HG02623 (cell line): ENCODE data around the gene CTSW.

Experiments used
- ATAC-seq: cut with Tn5 transposase; IDR thresholded peaks from one replicate; pipeline ENCODE4 v1.9.1; 2021; ENCODE audit warnings: moderate library complexity; ENCODE audit not compliant: unreplicated experiment

The CTSW gene

DNA sequence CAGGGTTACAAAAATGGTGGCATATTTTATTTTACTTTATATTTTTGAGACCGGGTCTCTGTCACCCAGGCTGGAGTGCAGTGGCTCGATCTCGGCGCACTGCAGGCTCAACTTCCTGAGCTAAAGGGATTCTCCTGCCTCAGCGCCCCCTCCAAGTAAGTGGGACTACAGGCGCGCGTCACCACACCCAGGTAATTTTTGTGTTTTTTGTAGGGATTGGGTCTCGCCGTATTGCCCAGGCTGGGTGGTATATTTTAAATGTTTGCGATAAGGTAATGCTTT is 21.2 kb downstream of the CTSW start:
- ATAC-seq, result no peak

DNA sequence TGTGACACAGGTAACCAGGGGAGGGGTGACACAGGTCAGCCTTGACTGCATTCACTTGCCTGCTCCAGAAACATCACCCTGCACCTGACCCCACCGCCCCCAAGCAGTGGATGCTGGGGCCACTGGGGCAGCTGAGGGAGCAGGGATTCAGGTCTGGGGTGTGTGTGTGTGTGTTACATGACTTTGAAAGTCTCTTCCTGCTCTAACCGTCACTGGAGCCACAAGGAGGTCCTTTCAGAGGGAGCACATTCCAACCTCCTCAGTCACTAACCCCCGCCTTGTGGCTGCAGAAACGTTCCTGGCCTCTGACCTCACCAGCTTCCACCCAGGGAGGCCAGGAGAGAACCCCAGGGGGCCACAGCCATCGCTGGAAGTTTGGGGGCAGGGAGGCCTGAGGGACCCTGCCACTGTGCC is 23.4 kb downstream of the CTSW start:
- ATAC-seq, result no peak

DNA sequence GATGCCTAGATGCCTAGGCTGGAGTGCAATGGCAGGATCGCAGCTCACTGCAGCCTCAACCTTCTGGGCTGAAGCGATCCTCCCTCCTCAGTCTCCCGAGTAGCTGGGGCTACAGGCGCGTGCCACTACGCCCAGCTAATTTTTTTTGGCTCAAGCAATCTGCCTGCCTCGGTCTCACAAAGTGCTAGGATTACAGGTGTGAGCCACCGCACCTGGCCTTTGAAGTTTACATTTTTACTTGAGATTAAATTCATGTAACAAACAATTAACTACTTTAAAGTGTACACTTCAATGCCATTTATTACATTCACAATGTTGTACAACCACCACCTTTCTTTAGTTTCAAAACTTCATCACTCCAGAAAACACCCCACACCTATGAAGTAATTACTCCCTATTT is 24.1 kb downstream of the CTSW start:
- ATAC-seq, result no peak

DNA sequence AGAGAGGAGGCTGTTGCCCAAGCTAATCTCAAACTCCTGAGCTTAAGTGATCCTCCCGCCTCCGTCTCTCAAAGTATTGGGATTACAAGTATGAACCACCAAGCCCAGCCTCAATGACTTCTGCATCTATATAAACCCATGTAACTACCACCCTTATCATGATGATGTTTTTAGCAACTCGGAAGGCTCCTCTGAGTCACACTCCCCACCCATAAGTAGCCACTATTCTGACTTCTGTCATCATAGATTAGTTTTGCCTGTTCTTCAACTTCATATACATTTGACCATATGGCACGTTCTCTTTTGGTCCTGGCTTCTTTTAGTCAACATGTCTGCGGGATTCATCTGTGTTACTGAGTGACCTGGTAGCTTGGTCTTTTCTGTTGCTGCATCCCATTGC is 27.0 kb downstream of the CTSW start:
- ATAC-seq, result no peak

DNA sequence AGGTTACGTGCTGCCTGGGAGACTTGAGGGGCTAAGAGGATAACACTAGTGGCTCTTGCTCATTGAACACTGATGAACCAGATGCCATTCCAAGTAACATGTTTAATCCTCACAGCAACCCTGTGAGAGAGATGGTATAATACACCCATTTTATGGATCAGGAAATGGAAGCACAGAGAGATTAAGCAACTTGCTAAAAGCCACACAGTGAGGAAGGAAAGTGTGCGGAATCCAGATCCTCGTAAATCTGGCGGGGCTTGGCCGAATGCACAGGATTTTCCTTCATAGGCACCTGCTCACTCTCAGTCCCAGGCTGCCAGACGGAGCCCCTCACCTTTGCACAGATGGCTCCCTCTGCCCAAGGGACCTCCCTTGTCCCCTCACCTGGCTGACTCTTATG is 28.2 kb downstream of the CTSW start:
- ATAC-seq, result no peak

DNA sequence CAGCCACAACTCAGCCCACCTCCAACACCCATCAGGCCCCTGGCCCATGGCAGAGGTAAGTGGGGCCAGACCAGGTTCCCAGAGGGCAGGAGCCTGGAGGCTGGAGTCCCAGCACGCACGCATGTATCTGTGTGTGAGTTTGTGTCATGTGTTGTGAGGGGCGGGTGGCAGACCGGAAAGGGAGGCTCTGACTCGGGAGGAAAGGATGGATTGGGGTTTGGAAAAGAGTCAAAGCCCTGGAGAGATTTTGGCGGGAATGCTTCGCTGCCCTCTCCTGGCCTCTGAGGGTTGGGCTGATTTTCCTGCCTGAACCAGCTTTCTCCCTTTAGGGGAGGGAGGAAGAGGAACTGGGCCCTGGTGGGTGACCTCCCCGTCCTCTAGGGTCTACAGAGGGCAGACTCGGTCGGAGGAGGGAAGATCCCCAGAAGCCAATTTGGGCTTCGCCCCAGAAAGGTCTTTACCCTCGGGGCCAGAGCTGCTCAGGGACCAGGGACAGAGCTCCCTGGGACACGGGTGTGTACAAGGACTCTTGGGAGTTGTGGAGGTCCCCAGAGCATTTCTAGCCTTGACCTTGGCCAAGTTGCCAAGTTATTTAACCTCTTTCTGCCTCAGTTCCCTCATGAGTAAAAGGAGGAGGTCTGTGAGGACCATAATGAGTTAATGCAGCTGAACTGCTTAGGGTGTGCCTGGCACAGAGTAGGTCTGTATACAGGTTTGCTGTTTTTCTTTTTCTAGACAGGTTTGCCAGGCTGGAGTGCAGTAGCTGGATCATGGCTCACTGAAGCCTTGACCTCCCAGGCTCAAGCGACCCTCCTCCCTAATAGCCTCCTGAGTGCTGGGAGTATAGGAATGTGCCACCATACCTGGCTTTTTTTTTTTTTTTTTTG is 32.3 kb downstream of the CTSW start:
- no peak for ATAC-seq

DNA sequence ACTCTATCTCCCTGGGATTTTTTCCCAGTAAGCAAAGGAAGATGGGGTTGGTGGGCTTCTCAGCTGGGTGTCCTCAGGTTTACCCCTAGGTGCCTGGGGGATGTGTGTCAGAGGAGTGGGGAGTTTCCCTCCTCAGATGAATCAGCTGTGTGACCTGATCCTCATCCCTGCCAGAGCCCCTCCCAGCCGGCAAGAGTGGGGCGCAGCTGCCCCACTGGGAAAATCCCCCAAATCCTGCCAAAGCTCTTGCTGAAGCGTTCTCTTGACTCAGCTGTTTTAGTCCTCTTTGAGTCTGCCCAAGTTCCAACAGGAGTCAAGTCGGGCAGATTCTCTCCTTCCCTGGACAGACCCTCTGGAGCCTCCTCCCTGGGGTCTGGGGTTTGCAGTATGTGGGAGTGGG is 33.2 kb downstream of the CTSW start:
- ATAC-seq, result no peak

DNA sequence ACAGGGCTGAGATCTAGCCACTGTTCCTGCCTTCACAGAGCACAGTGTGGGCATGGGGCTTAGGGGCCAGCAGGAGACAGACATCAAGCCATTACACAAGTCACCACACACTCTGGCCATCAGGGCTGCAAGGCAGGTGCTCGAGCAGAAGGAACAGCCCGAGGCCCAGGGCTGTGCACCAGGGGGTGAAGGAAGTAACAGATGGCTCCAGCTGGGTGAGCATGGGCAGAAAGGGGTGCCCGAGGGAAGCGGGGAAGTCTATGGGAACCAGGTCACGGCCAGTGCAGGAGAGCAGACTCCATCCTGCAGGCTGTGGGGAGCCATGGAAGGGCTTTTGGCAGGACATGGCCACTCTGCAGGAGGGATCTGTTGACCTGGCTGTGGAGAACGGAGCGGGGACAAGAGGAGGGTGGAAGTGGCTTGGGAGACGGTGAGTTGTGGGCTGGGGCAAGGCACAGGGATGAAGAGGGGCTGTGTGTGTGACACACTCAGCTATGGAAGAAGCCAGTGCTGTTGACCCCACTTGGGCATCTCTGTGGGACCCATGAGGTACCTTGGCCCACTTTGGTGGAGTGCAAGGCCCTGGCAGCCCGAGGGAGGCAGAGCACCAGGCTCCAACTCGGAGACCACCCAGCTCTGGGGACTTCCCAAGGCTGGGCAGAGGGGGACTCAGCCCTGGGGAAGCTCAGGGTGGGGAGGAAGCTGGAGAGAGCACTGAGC is 35.6 kb downstream of the CTSW start:
- ATAC-seq, result no peak

DNA sequence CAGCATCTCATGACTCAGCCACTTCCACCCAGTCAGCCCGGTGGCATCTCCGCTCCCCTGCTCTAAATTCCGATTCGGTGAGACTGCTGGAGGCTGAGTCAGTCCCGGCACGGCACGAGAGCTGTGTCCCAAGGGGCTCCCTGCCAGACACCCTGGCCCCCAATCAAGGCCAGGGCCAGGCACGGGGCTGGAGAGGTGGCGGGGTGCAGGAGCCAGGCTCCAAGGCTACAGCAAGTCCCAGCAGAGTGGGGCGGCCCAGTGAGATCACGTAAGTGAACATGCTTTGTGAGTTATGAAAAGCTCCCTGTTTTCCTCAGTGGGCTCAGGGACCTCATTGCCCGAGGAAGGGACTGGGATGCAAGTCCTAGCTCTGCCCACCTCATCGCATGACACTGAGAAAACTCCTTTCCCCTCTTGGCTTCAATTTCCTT is 36.2 kb downstream of the CTSW start:
- ATAC-seq, result no peak

DNA sequence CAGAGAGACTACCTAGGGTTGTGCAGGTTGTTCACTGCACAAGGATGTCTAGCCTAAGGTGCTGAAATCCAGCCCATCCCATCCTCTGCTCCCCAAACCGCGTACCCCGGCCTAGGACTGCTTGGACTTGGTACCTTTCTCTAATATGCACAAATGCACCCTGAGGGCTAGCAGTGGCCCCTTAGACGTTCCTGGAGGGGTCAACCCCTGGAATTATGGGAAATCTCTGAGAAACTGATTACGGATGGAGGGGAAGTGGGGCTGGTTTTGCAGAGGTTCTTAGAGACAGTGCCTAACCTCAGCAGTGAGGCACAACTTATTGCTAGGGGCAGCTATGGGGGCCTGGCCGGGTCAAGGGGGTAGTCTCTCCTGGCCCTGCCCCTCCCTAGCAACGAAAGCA is 36.8 kb downstream of the CTSW start:
- no peak for ATAC-seq

DNA sequence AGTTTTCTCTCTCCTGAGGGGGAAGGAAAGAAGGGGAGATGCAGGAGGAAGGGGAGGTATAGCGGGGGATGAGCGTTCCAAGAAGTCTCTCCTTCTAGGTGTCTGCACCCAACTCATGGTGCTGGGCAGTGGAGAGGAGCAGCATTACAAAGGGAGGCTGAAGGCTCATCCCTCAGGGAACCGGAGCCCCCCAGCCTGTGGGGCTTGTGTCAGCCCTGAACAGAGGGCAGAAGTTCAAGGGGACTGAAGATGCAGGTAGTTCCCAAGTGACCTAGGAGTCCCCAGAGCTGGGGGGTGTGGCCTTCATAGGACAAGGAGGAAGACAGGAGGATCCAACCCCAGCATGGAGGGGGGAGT is 37.4 kb downstream of the CTSW start:
- ATAC-seq, result no peak

DNA sequence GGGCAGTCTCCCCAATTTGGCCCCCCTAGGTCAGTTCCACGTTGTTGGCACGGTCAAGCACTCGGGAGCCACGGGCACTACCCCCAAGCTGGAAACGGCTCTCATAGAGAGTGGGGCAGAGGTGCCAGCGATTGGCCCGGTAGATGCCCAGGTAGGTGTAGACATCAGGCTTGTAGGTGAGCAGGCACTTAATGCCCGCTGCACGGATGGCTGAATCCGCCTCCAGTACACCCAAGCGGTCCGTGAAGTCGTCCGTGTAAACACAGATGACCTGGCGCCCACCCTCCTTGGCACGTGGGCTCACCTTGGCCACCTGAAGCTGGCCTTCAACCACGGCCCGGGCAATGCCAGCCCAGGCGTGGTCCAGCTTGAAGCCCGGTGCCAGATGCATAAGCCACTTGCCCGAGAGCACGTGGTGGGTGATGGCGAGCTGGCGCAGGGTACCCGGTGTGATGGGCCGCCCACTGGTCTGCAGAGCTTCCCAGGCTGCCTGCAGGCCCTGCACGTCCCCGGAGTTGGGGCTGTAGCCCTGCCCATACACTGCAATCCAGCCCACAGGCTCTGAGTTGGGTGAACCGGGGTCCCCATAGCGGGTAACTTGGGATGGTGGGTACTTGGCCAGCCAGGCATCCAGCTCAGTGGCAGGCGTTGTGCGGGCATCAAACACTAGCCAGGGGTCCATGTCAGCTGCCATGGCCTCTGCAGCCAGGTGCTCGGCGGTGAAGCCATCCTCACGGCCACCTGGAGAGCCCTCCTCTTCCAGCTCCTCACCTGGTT is 38.0 kb downstream of the CTSW start:
- ATAC-seq, result no peak

DNA sequence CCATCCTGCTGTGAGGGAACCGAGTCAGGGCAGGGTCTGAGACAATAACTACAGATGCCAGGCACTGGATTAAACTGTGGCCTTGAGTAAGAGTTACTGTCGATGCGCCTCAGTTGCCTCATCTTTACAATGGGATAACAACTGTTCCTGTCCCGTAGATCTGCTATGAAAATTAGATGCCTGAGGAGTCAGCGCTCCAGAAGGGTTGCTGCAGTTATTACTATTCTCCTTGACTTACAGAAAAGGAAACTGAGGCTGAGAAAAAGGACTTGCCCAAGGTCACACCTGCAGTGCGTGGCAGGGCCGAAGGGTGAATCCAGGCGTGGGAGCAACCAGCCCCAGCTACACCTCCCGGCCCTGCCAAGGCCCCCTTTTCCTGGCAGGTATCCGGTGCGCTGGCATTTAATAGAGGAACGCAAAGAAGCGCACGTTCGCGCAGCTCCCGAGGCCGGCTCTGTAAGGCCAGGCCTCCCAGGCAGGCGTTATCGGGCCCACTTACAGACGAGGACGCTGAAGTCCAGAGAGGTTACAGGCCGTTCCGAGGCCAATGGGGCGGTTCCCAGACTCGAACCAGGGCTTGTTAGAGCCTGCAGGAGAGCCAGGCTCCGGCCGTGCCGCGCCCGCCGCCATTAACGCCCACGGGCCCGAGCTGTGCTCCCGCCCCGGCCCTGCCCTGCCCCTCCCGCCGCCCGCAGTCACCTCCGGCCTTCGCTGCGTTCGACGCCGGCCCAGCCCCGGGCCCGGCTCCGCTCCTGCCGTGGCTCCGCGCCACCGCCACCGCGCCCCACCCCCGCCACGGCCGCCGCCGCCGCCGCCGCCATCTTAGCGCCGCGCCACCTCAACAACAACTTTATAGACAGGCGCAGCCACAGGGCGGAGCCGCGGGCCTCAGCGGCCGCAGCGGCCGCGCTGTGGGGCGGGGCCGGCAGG is 38.8 kb downstream of the CTSW start, which contains the start of gene C11orf68:
Gene C11orf68, minus strand, starts transcription at position 852 of the 930 bp plus-strand sequence. Its CDS starts 31 bp downstream, at position 821.
- ATAC-seq, result peak; percentile 48

DNA sequence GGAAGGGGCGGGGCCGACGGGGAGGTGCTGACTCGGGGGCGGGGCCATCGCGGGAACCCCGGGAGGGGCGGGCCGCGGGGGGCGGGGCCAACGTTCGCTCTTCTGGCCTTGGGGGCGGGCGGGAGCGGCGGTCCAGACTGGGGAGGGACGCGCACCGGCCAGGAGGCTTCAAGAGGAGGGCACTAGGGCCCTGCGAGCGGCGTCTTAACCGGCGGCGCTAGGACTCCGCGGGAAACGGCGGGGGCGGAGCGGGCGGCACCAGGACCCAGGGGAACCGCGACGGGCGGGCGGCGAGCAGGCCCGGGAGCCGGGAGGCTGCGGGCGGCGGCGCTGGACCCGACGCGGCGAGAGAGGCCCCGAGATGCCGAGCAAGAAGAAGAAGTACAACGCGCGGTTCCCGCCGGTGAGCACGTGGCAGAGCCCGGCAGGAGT is 39.5 kb downstream of the CTSW start, which contains the start of gene DRAP1:
Gene DRAP1, plus strand, starts transcription at position 286 of the 432 bp plus-strand sequence. Its CDS starts 76 bp downstream, at position 362.
- peak; percentile 79 for ATAC-seq

DNA sequence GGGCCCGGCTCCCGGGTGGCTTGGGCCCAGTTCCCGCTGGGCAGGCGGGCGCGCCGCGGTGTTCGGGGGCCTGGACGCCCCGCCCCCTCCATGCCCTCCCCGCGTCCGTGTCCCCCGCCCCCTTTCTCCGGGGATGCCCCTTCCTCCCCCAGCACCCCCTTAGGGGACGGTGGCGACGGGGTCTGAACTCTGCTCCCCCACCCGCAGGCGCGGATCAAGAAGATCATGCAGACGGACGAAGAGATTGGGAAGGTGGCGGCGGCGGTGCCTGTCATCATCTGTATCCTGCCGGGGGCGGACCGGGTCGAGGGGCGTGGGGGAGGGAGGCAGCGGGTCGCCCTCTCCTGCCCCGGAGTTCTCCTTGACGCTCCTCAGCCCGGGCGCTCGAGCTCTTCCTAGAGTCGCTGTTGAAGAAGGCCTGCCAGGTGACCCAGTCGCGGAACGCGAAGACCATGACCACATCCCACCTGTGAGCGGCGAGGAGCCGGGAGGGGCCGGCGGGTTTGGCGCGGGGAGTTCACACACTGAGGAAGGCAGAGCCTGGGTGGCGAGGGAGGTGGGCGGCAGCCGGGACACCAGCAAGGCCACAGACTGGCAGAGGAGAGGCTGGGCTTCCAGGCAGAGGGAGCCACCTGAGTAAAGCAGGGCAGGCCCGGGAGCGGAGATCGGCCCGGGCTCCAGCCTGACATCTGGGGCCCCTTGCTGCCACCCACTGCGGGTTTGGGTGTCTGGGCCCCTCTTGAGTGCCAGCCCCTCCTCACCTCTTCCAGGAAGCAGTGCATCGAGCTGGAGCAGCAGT is 40.1 kb downstream of the CTSW start:
- ATAC-seq, result peak; percentile 30

DNA sequence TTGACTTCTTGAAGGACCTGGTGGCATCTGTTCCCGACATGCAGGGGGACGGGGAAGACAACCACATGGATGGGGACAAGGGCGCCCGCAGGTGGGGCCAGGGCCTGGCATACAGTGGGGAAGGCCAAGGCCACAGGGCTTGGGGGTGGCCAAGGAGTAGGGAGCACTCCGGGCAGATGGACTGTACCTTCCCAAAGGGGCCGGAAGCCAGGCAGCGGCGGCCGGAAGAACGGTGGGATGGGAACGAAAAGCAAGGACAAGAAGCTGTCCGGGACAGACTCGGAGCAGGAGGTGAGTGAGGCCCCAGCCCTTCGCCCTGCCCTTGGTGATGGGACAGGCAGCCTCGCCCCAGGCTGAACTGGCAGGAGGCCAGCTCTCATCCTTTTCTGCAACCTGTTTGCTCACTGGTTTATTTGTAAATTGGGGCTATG is 40.8 kb downstream of the CTSW start:
- ATAC-seq, result no peak

DNA sequence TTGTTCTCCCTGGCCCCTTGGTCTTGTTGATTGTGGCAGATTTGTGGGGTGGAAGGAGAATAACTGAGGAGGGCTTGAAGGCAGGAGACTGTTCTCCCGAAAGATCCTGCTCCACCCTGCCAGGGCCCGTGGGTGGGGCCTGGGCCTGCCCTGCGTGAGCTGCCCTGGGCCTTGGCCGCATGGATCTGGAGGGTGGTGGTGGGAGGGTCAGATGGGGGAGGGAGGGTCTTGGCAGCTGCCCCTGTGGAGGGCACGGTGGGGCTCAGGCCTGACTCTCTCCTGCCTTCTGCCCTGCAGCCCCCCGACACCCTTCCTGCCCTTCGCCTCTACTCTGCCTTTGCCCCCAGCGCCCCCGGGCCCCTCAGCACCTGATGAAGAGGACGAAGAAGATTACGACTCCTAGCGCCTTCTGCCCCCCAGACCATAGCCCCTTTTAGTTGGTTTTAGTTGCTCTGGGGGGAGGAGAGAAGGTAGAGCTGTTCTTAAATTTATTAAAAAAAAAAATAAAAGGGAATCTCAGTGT is 41.5 kb downstream of the CTSW start:
- no peak for ATAC-seq

DNA sequence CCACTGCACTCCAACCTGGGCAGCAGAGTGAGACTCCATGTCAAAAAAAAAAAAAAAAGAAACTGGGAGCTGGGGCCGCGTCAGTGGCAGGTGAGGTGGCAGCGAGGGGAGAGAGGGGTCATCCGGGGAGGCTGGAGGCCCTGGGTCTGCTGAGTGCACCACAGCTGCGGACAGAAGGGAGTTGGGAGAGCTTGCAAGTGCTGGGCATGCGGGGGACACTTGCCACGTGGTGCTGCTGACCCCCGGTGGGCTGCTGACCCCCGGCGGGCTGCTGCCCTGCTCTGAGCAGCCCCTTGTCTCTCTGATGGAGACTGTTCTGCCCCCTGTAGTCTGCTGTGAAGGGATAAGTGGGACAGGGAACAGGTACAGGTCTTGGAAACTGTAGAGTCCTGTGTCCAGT is 42.2 kb downstream of the CTSW start:
- ATAC-seq, result no peak

DNA sequence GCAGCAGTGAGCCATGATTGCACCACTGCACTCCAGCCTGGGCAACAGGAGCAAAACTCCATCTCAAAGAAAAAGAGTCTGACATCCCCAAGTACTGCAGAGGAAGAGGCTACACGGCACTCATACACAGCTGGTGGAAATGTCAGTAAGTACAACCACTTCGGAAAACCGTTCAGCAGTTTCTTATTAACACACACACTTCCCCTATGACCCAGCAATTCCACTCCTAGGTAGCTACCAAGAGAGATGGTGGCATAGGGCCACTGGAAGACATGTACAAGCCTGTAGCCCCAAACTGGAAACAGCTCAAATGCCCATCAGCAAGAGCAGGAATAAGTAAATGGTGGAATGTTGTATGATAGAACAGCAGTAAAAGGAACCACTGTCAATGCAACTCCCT is 42.9 kb downstream of the CTSW start:
- ATAC-seq, result no peak
